ENCODE data around the gene DEAF1.

DNA sequence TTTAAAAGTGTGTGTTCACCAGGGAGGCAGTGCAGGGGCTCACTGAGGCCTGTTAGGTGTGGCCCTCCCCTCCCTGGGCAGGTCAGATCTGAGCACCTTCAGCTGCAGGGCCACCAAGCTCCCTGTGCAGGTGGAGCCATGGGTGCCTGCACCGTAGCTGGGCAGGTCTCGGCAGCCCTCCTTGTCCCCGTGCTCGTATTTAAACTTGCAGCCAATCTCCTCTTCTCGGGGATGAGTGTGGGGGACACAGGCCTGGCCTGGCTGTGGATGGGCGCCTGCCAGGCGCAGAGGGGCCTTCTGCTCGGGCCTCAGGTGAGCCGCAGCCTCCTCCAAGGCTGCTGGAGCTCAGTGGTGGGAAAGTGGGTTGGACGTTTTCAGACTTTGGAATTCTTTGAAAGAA, 99.6 kb downstream of the DEAF1 start:
- TF ChIP-seq FOXA1 (IDR thresholded peaks at IDR 0.05; ENCODE audit: borderline replicate concordance) (no peak), DACH1 (IDR thresholded peaks at IDR 0.05; ENCODE audit: partially characterized antibody) (no peak), NEUROD1 (IDR thresholded peaks at IDR 0.05; ENCODE audit: borderline replicate concordance, low read depth, low read length, partially characterized antibody) (no peak), SMAD3 (CRISPR knock-in tag; conservative IDR thresholded peaks at IDR 0.05) (no peak), ZNF174 (CRISPR knock-in tag; IDR thresholded peaks at IDR 0.05) (no peak), CREB1 (IDR thresholded peaks at IDR 0.05) (no peak), CREB1 (CRISPR knock-in tag; IDR thresholded peaks at IDR 0.05) (no peak), MAFK (IDR thresholded peaks at IDR 0.05; ENCODE audit: low read length) (no peak), FOXJ3 (CRISPR knock-in tag; IDR thresholded peaks at IDR 0.05) (no peak)
- TF ChIP-seq, protein P1, sequence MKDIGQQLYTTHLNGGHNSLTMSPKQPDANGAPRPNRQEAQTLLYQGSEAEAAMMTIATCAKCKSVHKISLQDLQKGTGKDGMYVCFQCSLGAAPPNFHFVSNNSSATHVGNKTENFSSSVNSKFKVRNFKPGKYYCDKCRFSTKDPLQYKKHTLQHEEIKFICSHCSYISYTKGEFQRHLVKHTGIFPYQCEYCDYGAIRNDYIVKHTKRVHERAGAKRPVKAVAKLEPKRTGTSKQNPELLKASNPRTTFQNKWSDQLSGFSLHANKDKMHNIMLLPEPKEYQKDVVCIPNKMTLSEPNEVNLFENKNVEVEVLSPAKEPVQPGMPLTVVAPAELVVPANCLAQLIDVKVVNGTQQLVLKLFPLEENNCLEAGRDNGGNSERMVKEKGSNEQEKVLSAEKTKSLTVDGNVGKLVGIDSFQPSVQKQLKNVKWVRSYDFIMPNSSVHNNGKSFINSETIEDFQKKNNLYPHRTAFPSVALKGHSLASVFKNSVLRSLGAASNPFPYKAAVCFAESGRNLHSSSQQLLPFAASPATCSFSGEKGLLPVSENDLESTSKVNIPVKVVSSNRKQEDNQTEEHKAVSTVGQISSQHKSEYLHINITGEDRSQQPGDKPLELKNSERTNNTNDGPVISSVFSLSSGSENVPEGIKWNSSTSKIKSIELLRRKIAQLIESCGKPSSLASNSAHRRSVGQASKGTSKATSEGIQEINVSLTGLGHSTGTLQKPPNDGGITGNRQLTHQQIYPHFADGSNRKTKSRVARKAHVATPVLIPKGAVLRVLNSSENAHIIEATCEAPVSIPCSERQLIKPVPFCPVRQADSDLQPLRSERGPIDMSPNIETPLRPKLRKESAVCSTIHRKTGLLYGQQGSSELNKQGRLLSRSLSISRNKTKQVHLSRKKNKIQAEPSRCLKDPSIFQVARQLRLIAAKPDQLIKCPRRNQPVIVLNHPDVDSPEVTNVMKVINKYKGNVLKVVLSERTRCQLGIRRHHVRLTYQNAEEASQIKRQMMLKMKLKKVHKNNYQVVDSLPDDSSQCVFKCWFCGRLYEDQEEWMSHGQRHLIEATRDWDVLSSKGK (CRISPR knock-in tag; IDR thresholded peaks at IDR 0.05), result no peak
- TF ChIP-seq, protein P2, sequence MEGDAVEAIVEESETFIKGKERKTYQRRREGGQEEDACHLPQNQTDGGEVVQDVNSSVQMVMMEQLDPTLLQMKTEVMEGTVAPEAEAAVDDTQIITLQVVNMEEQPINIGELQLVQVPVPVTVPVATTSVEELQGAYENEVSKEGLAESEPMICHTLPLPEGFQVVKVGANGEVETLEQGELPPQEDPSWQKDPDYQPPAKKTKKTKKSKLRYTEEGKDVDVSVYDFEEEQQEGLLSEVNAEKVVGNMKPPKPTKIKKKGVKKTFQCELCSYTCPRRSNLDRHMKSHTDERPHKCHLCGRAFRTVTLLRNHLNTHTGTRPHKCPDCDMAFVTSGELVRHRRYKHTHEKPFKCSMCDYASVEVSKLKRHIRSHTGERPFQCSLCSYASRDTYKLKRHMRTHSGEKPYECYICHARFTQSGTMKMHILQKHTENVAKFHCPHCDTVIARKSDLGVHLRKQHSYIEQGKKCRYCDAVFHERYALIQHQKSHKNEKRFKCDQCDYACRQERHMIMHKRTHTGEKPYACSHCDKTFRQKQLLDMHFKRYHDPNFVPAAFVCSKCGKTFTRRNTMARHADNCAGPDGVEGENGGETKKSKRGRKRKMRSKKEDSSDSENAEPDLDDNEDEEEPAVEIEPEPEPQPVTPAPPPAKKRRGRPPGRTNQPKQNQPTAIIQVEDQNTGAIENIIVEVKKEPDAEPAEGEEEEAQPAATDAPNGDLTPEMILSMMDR (IDR thresholded peaks at IDR 0.05 in 2 of 3, conservative IDR thresholded peaks at IDR 0.05 in 1 of 3; ENCODE audit: insufficient read depth in 2 of 3, low read depth in 1 of 3, low read length in 3 of 3), result no peak
